Omental fat pad (tissue), 4 donors: ENCODE results near the gene GDPD5. TPM values are rescaled to one million over a fixed set of nuclear protein-coding genes. Genes with fewer than 3 reads are reported as not detected.

Source experiments
- ATAC-seq: fragments of 150-250 bp; one replicate; pipeline ENCODE4 v1.9.1; 2016; ENCODE audit warnings: mild to moderate bottlenecking, moderate library complexity; ENCODE audit not compliant: low FRiP score
- DNase-seq: peaks from one replicate; pipeline ENCODE4 v3.0.0-alpha.2; 2019; ENCODE audit warnings: low spot score
- CTCF ChIP-seq, 3 donors: fragments of 450-650 bp; IDR thresholded peaks; one replicate each; pipeline ENCODE4 v1.5.1; 2016 to 2017; ENCODE audit warnings: antibody characterized with exemption in 3 of 3, mild to moderate bottlenecking in 3 of 3, moderate library complexity in 2 of 3
- total RNA-seq, 4 donors: library from RNA; depleted of rRNA; stranded (reverse); fragments of >200 nt; gene quantifications; one replicate each; pipeline ENCODE4 v1.1.0, GENCODE V29; 2016

GDPD5 gene
- total RNA-seq, 4 donors from 2014 or later: 23.6 to 34.7 (median 31.7) TPM

- DNase-seq (no peak), ATAC-seq (no peak)
- TF ChIP-seq CTCF (IDR thresholded peaks at IDR 0.05): no peak
Observed at GRCh38 chr11:75539459-75540334, 14.0 kb upstream of the GDPD5 start.

GRCh38 chr11:75538150-75538942 is 12.6 kb upstream of the GDPD5 start:
- TF ChIP-seq CTCF (IDR thresholded peaks at IDR 0.05): no peak
- DNase-seq (no peak), ATAC-seq (no peak)

GRCh38 chr11:75537740-75538139 is 12.0 kb upstream of the GDPD5 start:
- TF ChIP-seq CTCF (IDR thresholded peaks at IDR 0.05): no peak
- no peak for DNase-seq
- no peak for ATAC-seq

- ATAC-seq: no peak
- no peak for DNase-seq
- no peak for TF ChIP-seq CTCF (IDR thresholded peaks at IDR 0.05)
Observed at GRCh38 chr11:75536786-75537641, 11.3 kb upstream of the GDPD5 start.

GRCh38 chr11:75535071-75535470 is 9.3 kb upstream of the GDPD5 start:
- ATAC-seq: no peak
- TF ChIP-seq CTCF (IDR thresholded peaks at IDR 0.05): no peak
- DNase-seq: no peak

GRCh38 chr11:75534259-75535069 is 8.7 kb upstream of the GDPD5 start:
- DNase-seq (no peak), ATAC-seq (no peak)
- no peak for TF ChIP-seq CTCF (IDR thresholded peaks at IDR 0.05)
